A549 (cell line): ENCODE measurements around the gene CP.

Experiments
- EP300 ChIP-seq, 2 experiments: fragments of >200 bp; sonication (Bioruptor Twin); formaldehyde crosslinking; IDR thresholded peaks; 2 replicates in 1 of 2; 3 replicates in 1 of 2; pipeline ENCODE4 v1.6.1; 2016 to 2017
- KDM1A ChIP-seq: fragments of 200-600 bp; sonication (generic); IDR thresholded peaks from 2 replicates; pipeline ENCODE4 v1.6.1; 2016; ENCODE audit warnings: low read depth, mild to moderate bottlenecking
- TF ChIP-seq, protein P1 (sequence below): IDR thresholded peaks from 2 replicates; pipeline ENCODE4 v1.6.1; 2012
- TF ChIP-seq, protein P2 (sequence below): fragments of >200 bp; sonication (Bioruptor Twin); formaldehyde crosslinking; IDR thresholded peaks from 3 replicates; pipeline ENCODE4 v1.5.1; 2016
- TF ChIP-seq, protein P3 (sequence below): fragments of 450-650 bp; IDR thresholded peaks from 2 replicates; pipeline ENCODE4 v1.6.1; 2014; ENCODE audit warnings: antibody characterized with exemption
- TF ChIP-seq, protein P4 (sequence below): fragments of 200-600 bp; sonication (generic); IDR thresholded peaks from 2 replicates; pipeline ENCODE4 v1.6.1; 2016; ENCODE audit warnings: antibody characterized with exemption, mild to moderate bottlenecking, moderate library complexity

DNA sequence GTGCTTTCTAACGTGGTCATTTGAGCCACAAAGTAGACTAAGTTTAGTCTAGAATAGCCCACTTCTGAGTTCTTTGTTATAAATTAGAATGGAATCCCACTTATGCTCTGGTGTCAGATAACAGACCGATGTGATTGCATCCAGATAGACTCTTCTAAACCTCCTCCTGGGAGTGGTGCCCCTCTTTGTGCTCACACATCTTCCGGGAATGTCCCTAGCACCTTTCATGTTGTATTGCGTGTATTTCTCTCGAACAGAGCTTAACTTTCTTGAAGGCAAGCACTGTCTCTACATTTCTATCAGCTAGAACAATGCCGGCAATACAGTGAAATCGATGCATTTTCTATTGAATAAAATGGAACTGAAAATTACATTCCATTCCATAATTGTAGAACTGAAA lies 23.0 kb downstream of the CP start:
- TF ChIP-seq, protein P1, sequence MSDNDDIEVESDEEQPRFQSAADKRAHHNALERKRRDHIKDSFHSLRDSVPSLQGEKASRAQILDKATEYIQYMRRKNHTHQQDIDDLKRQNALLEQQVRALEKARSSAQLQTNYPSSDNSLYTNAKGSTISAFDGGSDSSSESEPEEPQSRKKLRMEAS: no peak
- TF ChIP-seq, protein P2, sequence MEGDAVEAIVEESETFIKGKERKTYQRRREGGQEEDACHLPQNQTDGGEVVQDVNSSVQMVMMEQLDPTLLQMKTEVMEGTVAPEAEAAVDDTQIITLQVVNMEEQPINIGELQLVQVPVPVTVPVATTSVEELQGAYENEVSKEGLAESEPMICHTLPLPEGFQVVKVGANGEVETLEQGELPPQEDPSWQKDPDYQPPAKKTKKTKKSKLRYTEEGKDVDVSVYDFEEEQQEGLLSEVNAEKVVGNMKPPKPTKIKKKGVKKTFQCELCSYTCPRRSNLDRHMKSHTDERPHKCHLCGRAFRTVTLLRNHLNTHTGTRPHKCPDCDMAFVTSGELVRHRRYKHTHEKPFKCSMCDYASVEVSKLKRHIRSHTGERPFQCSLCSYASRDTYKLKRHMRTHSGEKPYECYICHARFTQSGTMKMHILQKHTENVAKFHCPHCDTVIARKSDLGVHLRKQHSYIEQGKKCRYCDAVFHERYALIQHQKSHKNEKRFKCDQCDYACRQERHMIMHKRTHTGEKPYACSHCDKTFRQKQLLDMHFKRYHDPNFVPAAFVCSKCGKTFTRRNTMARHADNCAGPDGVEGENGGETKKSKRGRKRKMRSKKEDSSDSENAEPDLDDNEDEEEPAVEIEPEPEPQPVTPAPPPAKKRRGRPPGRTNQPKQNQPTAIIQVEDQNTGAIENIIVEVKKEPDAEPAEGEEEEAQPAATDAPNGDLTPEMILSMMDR: no peak
- TF ChIP-seq EP300 (IDR thresholded peaks at IDR 0.05) (no peak), KDM1A (no peak)
- TF ChIP-seq, protein P3, sequence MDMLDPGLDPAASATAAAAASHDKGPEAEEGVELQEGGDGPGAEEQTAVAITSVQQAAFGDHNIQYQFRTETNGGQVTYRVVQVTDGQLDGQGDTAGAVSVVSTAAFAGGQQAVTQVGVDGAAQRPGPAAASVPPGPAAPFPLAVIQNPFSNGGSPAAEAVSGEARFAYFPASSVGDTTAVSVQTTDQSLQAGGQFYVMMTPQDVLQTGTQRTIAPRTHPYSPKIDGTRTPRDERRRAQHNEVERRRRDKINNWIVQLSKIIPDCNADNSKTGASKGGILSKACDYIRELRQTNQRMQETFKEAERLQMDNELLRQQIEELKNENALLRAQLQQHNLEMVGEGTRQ: no peak
- TF ChIP-seq, protein P4, sequence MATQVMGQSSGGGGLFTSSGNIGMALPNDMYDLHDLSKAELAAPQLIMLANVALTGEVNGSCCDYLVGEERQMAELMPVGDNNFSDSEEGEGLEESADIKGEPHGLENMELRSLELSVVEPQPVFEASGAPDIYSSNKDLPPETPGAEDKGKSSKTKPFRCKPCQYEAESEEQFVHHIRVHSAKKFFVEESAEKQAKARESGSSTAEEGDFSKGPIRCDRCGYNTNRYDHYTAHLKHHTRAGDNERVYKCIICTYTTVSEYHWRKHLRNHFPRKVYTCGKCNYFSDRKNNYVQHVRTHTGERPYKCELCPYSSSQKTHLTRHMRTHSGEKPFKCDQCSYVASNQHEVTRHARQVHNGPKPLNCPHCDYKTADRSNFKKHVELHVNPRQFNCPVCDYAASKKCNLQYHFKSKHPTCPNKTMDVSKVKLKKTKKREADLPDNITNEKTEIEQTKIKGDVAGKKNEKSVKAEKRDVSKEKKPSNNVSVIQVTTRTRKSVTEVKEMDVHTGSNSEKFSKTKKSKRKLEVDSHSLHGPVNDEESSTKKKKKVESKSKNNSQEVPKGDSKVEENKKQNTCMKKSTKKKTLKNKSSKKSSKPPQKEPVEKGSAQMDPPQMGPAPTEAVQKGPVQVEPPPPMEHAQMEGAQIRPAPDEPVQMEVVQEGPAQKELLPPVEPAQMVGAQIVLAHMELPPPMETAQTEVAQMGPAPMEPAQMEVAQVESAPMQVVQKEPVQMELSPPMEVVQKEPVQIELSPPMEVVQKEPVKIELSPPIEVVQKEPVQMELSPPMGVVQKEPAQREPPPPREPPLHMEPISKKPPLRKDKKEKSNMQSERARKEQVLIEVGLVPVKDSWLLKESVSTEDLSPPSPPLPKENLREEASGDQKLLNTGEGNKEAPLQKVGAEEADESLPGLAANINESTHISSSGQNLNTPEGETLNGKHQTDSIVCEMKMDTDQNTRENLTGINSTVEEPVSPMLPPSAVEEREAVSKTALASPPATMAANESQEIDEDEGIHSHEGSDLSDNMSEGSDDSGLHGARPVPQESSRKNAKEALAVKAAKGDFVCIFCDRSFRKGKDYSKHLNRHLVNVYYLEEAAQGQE: no peak
